Tongue (tissue), 2 donors: ENCODE measurements around the gene ADGRF3. TPM values are rescaled to one million over a fixed set of nuclear protein-coding genes. Genes with fewer than 3 reads are reported as not detected.
"Not testable (repeated sequence)": the region's sequence is repeated elsewhere in the genome, so short reads cannot be mapped to it uniquely, and the experiment has no call there.

Source experiments
- DNase-seq: peaks from one replicate; pipeline ENCODE4 v3.0.0-alpha.2; 2015
- total RNA-seq: library from RNA; depleted of rRNA; stranded (reverse); fragments of >200 nt; gene quantifications from one replicate; pipeline ENCODE4 v1.2.3, GENCODE V29; 2014

ADGRF3 gene
- total RNA-seq, 1 donor from 2014 or later, result not detected

GRCh38 chr2:26276484-26277227, 69.9 kb downstream of the ADGRF3 start:
- no peak for DNase-seq

GRCh38 chr2:26274058-26274613, 72.5 kb downstream of the ADGRF3 start:
- DNase-seq, result peak; percentile 62

GRCh38 chr2:26273501-26273900, 73.1 kb downstream of the ADGRF3 start:
- no peak for DNase-seq

DNA sequence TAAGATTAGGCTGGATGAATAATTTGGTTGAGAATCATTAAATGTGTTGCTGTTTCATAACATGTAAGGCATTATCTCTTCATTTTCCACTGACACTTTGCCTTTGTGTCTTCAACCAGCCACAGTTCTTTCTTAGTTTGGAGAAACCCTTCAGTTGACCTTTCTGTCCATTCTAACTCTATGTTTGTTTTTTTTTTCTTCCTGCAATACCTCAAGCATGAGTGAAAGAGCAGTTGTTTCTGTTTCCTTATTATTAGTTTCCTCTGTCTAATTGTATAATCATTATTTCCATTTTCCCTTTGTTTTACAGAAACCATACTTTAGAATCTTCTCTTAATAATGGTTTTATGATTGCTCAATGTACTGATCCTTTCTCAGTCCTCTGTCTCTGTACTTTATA, 76.2 kb downstream of the ADGRF3 start:
- DNase-seq, result no peak

DNA sequence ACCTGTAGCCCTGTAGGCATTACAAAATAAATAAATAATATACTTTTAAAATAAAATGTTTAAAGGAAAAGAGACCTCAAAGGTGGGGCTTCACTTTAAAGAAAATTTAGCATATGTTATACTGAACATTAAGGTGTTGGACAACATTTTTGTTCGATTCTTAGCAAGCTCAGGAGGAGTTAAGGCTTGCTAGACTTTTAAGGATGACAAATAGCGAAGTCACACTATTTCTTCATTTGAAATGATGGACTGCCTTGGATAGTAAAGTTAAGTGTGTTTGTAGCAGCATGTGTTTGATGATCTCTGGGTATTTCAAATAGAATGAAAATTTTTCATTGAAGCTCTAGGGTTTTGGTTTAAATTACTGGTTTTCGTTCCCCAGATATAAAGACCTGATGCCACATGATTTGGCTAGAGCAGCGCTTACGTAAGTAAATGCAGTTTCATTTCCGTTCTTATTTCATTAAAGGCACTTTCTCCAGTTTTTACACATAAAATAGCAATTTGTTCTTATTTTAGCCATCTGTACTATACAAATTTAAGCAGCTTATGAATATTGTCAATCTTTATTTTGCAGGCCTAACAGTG, 76.9 kb downstream of the ADGRF3 start:
- DNase-seq, result no peak

- DNase-seq, result not testable (repeated sequence)
These were observed 77.8 kb downstream of the ADGRF3 start for GRCh38 chr2:26268670-26269385.

DNA sequence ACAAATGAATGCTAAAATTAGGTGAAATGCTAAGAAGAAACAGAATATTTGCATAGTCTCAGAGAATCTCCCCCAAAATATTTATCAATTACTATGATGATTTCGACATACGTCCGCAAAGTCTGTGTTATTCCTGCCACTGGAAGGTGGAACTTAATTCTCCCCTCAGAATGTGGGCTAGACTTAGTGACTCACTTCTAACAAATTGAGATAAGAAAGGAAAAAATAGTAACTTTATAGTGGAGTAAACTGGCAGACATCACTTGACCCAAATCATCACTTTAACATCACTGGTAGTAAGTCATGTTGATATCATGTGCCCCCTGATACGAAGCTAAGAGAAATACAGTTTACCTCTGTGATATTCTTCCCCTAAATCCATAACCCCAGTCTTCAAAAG, 78.4 kb downstream of the ADGRF3 start:
- no peak for DNase-seq

DNA sequence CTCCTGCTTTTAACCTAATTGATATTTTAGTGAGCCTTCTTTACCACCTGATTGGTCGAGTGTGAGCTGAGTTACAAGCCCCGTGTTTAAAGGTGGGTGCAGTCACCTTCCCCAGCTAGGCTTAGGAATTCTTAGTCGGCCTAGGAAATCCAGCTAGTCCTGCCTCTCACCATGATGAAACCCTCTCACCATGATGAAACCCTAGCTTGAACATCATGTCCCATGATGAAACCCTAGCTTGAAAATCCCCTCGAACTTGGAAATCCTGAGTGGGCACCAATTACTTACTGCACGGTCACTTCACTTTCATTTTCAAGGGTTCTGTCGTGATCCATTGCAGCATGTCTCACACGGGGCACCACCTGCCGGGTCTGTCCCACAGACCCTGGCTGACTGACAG, 87.8 kb downstream of the ADGRF3 start:
- DNase-seq, result not testable (repeated sequence)

Other genes with a start within 250 kb of the ADGRF3 start
- gene GAREM2, start 173.7 kb downstream of the ADGRF3 start, total RNA-seq, result 1.8 TPM
- gene HADHA, start 102.2 kb downstream of the ADGRF3 start, total RNA-seq, result 191 TPM
- 196 TPM for gene HADHB, start 101.8 kb downstream of the ADGRF3 start, total RNA-seq
- 20.6 TPM for gene SELENOI, start 646 bp downstream of the ADGRF3 start, total RNA-seq
- gene DRC1, start 55.1 kb upstream of the ADGRF3 start, total RNA-seq, result not detected
- 12.4 TPM for gene OTOF, start 131.3 kb upstream of the ADGRF3 start, total RNA-seq